NCI-H748 treated with DMSO at 0.1 percent for 48 hours (cell line): ENCODE data around the gene GMPR.
"Not testable (repeated sequence)": the region's sequence is repeated elsewhere in the genome, so short reads cannot be mapped to it uniquely, and the experiment has no call there.

Experiments
- DNase-seq: peaks from one replicate; lab custom pipeline; 2025; lab: John Stamatoyannopoulos, UW

GMPR gene

GRCh38 chr6:16248271-16248853, 10.0 kb downstream of the GMPR start:
- DNase-seq, result no peak

GRCh38 chr6:16249971-16250370, 11.6 kb downstream of the GMPR start:
- DNase-seq, result peak; percentile 88

GRCh38 chr6:16251706-16252105, 13.3 kb downstream of the GMPR start:
- no peak for DNase-seq

GRCh38 chr6:16252686-16253299, 14.4 kb downstream of the GMPR start:
- no peak for DNase-seq

GRCh38 chr6:16253399-16254144, 15.2 kb downstream of the GMPR start:
- no peak for DNase-seq

GRCh38 chr6:16254535-16254934, 16.1 kb downstream of the GMPR start:
- no peak for DNase-seq

- no peak for DNase-seq
Measured at GRCh38 chr6:16256781-16257180, 18.4 kb downstream of the GMPR start.

- no peak for DNase-seq
Measured at GRCh38 chr6:16257999-16258708, 19.8 kb downstream of the GMPR start.

- no peak for DNase-seq
Measured at GRCh38 chr6:16258709-16259075, 20.3 kb downstream of the GMPR start.

GRCh38 chr6:16259604-16260003, 21.2 kb downstream of the GMPR start:
- not testable (repeated sequence) for DNase-seq

- not testable (repeated sequence) for DNase-seq
Measured at GRCh38 chr6:16260602-16261001, 22.2 kb downstream of the GMPR start.

- not testable (repeated sequence) for DNase-seq
Measured at GRCh38 chr6:16262773-16263172, 24.4 kb downstream of the GMPR start.

- not testable (repeated sequence) for DNase-seq
Measured at GRCh38 chr6:16263464-16264099, 25.2 kb downstream of the GMPR start.

GRCh38 chr6:16264785-16265184, 26.4 kb downstream of the GMPR start:
- DNase-seq, result no peak

- no peak for DNase-seq
Measured at GRCh38 chr6:16265351-16266341, 27.3 kb downstream of the GMPR start.

GRCh38 chr6:16267428-16268263, 29.3 kb downstream of the GMPR start:
- no peak for DNase-seq

- not testable (repeated sequence) for DNase-seq
Measured at GRCh38 chr6:16269442-16270070, 31.2 kb downstream of the GMPR start.

GRCh38 chr6:16270178-16270794, 31.9 kb downstream of the GMPR start:
- no peak for DNase-seq

GRCh38 chr6:16271428-16271827, 33.0 kb downstream of the GMPR start:
- no peak for DNase-seq
